Neuron (in vitro differentiated cells): ENCODE results near the gene RMI2.

Experiments
- H2AFZ ChIP-seq: one replicate; pipeline ENCODE4 v1.6.1; 2013; ENCODE audit warnings: low read depth, mild to moderate bottlenecking, inconsistent platforms, low read length, moderate library complexity
- H3K27me3 ChIP-seq: one replicate; pipeline ENCODE4 v1.6.1; 2013; ENCODE audit warnings: low read length; ENCODE audit not compliant: insufficient read depth
- H3K36me3 ChIP-seq: one replicate; pipeline ENCODE4 v1.6.1; 2013; ENCODE audit warnings: low read length; ENCODE audit not compliant: insufficient read depth
- H3K4me1 ChIP-seq: one replicate; pipeline ENCODE4 v1.6.1; 2013; ENCODE audit warnings: low read length; ENCODE audit not compliant: insufficient read depth
- H3K4me3 ChIP-seq: 2 replicates; pipeline ENCODE4 v1.5.1; 2013; ENCODE audit warnings: mild to moderate bottlenecking, low read length, moderate library complexity
- H3K9me3 ChIP-seq: one replicate; pipeline ENCODE4 v1.6.1; 2013; ENCODE audit warnings: low read length

RMI2 gene

GRCh38 chr16:11346700-11347319, 1.6 kb downstream of the RMI2 start:
- Histone ChIP-seq H2AFZ (no peak overlapping the region), H3K4me1 (peaks cover 15% of the 10 kb centered on the region), H3K27me3 (no peaks in the 10 kb centered on the region), H3K9me3 (no peaks in the 10 kb centered on the region), H3K36me3 (peaks cover 3% of the 10 kb centered on the region), H3K4me3 (no peak overlapping the region)

DNA sequence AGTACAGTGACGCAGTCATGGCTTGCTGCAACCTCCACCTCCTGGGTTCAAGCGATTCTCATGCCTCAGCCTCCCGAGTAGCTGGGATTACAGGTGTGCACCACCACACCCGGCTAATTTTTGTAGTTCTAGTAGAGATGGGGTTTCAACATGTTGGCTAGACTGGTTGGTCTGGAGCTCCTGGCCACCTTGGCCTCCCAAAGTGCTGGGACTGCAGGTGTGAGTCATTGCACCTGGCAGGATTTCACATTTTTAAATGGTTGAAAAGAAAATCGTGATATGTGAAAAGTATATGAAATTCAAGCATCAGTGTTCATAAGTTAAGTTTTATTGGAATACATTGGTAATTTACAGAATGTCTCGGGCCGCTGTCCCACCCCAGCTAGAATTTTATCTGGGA, 2.6 kb downstream of the RMI2 start:
- no peak overlapping the region for H2AFZ ChIP-seq
- H3K4me1 ChIP-seq: peaks cover 15% of the 10 kb centered on the region
- no peaks in the 10 kb centered on the region for H3K9me3 ChIP-seq
- no peaks in the 10 kb centered on the region for H3K27me3 ChIP-seq
- H3K4me3 ChIP-seq: no peak overlapping the region
- H3K36me3 ChIP-seq: peaks cover 3% of the 10 kb centered on the region

- H3K4me3 ChIP-seq: no peak overlapping the region
- H3K27me3 ChIP-seq: no peaks in the 10 kb centered on the region
These were observed 3.7 kb downstream of the RMI2 start for GRCh38 chr16:11348737-11349598.

GRCh38 chr16:11349599-11350276, 4.5 kb downstream of the RMI2 start:
- Histone ChIP-seq H3K4me1 (peaks cover 15% of the 10 kb centered on the region), H3K4me3 (no peak overlapping the region), H2AFZ (no peak overlapping the region), H3K36me3 (peaks cover 3% of the 10 kb centered on the region), H3K9me3 (peaks cover 3% of the 10 kb centered on the region), H3K27me3 (no peaks in the 10 kb centered on the region)

More at GRCh38 chr16:11348737-11349598, 3.7 kb downstream of the RMI2 start:
- peaks cover 3% of the 10 kb centered on the region for H3K36me3 ChIP-seq
- H3K4me1 ChIP-seq: peaks cover 15% of the 10 kb centered on the region
- no peak overlapping the region for H2AFZ ChIP-seq
- H3K9me3 ChIP-seq: peaks cover 3% of the 10 kb centered on the region

DNA sequence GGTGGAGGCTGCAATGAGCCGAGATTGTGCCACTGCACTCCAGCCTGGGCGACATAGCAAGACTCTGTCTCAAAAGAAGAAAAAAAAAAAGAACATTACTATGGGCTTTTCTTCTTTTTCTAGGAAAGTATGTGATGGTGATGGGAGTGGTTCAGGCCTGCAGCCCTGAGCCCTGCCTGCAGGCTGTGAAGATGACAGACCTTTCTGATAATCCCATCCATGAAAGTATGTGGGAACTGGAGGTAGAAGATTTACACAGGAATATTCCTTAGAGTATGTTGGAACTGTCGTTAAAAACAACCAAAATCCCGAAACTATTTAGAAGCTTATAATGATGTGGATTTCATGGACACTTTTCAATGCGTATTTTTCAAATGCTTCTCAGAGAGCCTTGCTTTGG, 5.3 kb downstream of the RMI2 start:
- Histone ChIP-seq H3K36me3 (peaks cover 5% of the 10 kb centered on the region), H2AFZ (no peak overlapping the region), H3K9me3 (peaks cover 3% of the 10 kb centered on the region), H3K4me3 (no peak overlapping the region), H3K27me3 (no peaks in the 10 kb centered on the region), H3K4me1 (peaks cover 15% of the 10 kb centered on the region)

DNA sequence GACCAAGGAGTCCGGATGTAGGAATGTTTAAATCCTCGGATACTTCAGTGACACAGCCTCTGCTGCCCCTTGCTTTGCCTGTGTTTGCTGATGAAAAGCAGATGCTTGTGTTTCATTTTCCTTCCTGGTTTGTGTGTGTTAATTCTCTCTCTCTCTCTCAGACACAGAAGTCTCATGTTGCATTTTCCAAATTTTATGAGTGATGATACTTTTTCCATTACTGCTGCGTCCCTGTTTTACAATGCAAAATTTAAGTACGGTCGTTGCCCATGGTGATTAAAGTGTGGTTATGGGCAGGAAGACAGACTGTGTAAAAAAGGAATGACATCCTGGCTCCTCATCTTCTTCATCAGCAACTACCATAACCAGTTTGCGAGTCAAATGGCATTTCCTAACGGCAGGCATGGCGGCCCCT, 5.7 kb downstream of the RMI2 start:
- Histone ChIP-seq H3K9me3 (peaks cover 3% of the 10 kb centered on the region), H3K4me3 (no peak overlapping the region), H2AFZ (no peak overlapping the region), H3K27me3 (no peaks in the 10 kb centered on the region), H3K4me1 (peaks cover 15% of the 10 kb centered on the region), H3K36me3 (peaks cover 5% of the 10 kb centered on the region)

DNA sequence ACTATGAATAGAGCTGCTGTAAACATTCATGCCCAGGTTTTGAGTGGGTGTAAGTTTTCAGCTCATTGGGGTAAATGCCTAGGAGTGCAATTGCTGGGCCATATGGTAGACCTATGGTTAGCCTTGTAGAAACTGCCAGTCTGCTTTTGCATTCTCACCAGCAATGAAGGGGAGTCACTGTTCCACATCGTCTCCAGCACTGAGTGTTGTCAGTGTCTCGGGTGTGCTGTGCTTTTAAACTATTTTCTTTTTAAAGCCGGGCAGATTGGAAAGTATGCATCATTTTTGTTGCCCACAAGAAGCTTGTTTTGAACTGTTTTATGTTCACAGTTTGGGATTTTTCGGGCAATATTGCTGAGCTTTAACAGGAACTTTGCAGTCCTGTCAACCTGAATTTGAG, 7.9 kb downstream of the RMI2 start:
- H3K4me3 ChIP-seq: no peak overlapping the region
- peaks cover 3% of the 10 kb centered on the region for H3K9me3 ChIP-seq
- peaks cover 11% of the 10 kb centered on the region for H3K4me1 ChIP-seq
- H3K36me3 ChIP-seq: peaks cover 5% of the 10 kb centered on the region
- no peaks in the 10 kb centered on the region for H3K27me3 ChIP-seq
- H2AFZ ChIP-seq: no peak overlapping the region

DNA sequence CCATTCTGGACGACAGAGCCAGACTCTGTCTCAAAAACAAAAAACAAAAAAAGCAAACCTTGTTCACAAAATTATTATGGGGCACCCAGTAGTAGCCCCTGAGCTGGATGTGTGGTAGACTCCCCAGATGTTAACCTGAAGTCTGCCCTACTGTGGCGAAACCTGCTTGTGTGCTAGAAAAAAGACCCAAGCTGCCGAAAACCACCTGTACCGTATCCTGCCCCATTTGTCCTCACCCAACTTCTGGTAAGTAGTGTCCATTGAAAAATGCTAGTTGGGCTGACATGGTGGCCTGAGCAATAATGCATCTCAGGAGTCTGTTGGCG, 9.1 kb downstream of the RMI2 start:
- Histone ChIP-seq H3K27me3 (no peaks in the 10 kb centered on the region), H3K4me1 (peaks cover 7% of the 10 kb centered on the region), H3K9me3 (peaks cover 3% of the 10 kb centered on the region), H3K36me3 (peaks cover 5% of the 10 kb centered on the region), H2AFZ (no peak overlapping the region), H3K4me3 (no peak overlapping the region)

GRCh38 chr16:11354733-11355574, 9.7 kb downstream of the RMI2 start:
- Histone ChIP-seq H3K27me3 (no peaks in the 10 kb centered on the region), H3K4me3 (no peak overlapping the region), H2AFZ (no peak overlapping the region), H3K4me1 (peaks cover 1% of the 10 kb centered on the region), H3K9me3 (peaks cover 3% of the 10 kb centered on the region), H3K36me3 (peaks cover 5% of the 10 kb centered on the region)

- Histone ChIP-seq H3K4me3 (no peak overlapping the region), H3K36me3 (peaks cover 5% of the 10 kb centered on the region), H2AFZ (no peak overlapping the region), H3K9me3 (peaks cover 3% of the 10 kb centered on the region), H3K4me1 (no peaks in the 10 kb centered on the region), H3K27me3 (no peaks in the 10 kb centered on the region)
These were observed 10.6 kb downstream of the RMI2 start for GRCh38 chr16:11355862-11356261.

GRCh38 chr16:11356573-11357331, 11.5 kb downstream of the RMI2 start:
- H3K4me1 ChIP-seq: peaks cover 6% of the 10 kb centered on the region
- H3K9me3 ChIP-seq: peaks cover 3% of the 10 kb centered on the region
- no peaks in the 10 kb centered on the region for H3K27me3 ChIP-seq
- no peak overlapping the region for H2AFZ ChIP-seq
- H3K4me3 ChIP-seq: no peak overlapping the region
- peaks cover 2% of the 10 kb centered on the region for H3K36me3 ChIP-seq

GRCh38 chr16:11358531-11358930, 13.3 kb downstream of the RMI2 start:
- no peaks in the 10 kb centered on the region for H3K27me3 ChIP-seq
- no peak overlapping the region for H3K4me3 ChIP-seq
- peaks cover 2% of the 10 kb centered on the region for H3K36me3 ChIP-seq
- H3K4me1 ChIP-seq: peaks cover 14% of the 10 kb centered on the region
- no peaks in the 10 kb centered on the region for H3K9me3 ChIP-seq
- no peak overlapping the region for H2AFZ ChIP-seq
